ENCODE results near the gene SMYD3.

SMYD3 gene

DNA sequence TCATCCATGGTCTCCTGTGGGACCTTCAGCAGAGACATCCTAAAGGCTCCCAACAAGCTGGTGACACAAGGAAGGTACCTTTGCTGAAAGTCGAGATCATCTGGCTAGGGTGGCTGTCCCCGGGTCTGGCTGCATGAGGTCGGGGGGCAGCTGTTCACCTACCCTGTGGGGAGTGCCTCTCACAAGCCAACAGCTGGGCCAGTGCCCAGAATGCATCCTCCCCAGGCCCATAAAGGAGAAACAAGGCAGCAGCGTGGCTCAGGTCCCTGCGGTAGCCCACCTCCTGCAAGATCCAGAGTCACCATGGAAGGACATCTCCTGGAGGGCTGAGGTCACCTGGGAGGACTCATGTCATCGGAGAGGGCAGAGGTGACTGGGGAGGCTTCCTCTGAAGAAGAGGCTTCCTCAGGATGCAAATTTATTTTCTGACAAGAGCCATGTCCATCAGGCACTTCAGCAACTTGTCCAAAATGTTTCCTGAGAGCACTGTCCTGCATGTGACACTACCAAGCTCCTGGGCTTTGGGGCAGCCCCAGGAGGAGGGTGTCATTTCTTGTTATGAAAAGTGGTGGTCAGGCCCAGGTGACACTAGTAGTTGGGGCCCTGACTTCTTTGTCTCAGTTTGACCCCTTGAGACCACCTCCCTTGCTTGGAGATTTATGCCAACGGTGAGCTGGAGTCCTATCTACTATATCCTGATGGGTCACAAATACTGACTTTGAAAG lies 6.7 kb upstream of the SMYD3 start:
- no peak for DNase-seq

DNA sequence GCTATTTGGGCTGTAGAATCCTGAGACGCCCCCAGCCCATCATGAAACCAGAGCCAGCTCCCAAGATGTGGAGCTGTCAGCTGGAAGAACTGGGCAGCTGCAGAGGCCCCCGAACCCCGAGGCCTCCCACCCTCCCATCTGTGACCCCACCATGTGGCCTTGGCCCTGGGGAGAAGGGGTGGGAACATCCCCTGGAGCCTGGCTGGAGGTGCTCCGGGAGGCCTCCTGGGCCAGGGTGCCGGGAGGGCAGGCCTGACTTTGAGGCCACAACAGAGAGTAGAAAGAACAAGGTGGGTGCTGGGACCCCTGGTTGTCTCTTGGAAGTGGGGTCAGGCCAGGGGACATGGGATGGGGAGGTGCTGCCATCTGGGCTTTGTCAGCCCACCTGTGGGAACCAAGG lies 6.0 kb upstream of the SMYD3 start:
- DNase-seq, result no peak

- DNase-seq, result no peak
These were observed 5.6 kb upstream of the SMYD3 start for GRCh38 chr1:246512635-246513034.

GRCh38 chr1:246512230-246512629 lies 5.2 kb upstream of the SMYD3 start:
- DNase-seq, result no peak

DNA sequence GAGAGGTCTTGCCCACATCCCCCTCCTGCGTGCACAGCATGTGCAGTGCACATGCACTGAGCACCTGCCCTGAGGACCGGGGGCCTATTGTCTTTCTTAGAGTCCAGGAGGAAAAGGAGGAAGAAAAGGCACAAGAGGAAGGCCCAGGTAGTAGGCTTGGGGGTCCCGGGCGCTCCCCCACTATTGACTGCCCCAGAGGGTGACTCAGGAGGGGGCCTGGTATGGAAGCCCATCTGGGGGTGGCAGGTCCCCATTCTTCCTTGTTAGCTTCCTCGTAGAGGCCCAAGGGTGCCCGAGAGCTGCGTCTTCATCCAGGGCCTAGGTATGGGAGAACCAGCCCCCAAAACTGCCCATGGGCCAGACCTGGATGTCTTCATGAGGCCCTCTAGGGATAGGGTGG lies 4.1 kb upstream of the SMYD3 start:
- no peak for DNase-seq

GRCh38 chr1:246510147-246511030 lies 3.3 kb upstream of the SMYD3 start:
- DNase-seq, result no peak

GRCh38 chr1:246508897-246509688 lies 2.0 kb upstream of the SMYD3 start:
- DNase-seq, result peak; percentile 25

GRCh38 chr1:246506367-246506673 lies 759 bp downstream of the SMYD3 start:
- DNase-seq, result peak; percentile 39

- peak; percentile 71 for DNase-seq
These were observed 3.7 kb downstream of the SMYD3 start for GRCh38 chr1:246503341-246503740.

GRCh38 chr1:246497331-246497915 lies 9.7 kb downstream of the SMYD3 start:
- peak; percentile 83 for DNase-seq

GRCh38 chr1:246492611-246493245 lies 14.4 kb downstream of the SMYD3 start:
- peak; percentile 85 for DNase-seq

DNA sequence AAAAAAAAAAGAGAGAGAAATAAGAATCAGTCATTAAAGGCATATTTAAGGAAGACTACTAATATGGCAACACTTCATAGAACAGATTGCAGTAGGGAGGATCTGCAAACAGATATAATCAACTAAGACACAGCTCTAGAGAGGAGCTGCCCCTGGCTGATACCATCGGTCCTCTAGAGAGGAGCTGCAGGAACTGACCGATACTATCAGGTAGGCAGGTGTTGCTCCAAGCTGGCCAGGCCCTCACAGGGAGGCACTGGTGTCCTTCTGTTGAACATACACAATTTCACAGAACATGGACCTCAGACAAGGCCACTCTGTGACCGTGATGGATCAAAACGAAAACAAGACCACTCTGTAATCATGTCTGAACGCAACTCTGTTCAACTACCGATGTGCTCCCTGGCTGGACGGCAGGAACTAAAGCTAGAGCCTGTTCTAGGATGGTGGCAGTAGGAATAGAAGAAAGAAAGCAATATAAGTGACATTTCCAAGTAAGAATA lies 15.5 kb downstream of the SMYD3 start:
- no peak for DNase-seq

DNA sequence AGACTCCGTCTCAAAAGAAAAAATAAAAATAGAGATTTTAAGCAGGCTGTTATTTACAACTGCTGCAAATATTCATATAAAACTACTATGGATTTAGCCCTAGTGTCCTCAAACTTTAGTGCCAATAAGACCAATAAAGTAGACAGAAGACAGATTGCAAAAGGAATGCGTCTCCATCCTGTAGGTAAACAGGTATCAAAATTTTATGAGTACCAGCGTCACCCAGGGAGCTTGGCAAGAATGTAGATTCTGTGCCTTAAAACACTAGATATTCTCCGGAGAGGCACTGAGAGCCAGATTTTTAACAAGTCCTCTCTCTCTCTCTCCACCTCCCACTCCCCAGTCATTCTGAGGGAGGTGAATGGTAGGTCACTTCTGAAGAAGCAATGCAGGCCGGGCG lies 18.4 kb downstream of the SMYD3 start:
- no peak for DNase-seq

GRCh38 chr1:246483569-246483933 lies 23.5 kb downstream of the SMYD3 start:
- no peak for DNase-seq

DNA sequence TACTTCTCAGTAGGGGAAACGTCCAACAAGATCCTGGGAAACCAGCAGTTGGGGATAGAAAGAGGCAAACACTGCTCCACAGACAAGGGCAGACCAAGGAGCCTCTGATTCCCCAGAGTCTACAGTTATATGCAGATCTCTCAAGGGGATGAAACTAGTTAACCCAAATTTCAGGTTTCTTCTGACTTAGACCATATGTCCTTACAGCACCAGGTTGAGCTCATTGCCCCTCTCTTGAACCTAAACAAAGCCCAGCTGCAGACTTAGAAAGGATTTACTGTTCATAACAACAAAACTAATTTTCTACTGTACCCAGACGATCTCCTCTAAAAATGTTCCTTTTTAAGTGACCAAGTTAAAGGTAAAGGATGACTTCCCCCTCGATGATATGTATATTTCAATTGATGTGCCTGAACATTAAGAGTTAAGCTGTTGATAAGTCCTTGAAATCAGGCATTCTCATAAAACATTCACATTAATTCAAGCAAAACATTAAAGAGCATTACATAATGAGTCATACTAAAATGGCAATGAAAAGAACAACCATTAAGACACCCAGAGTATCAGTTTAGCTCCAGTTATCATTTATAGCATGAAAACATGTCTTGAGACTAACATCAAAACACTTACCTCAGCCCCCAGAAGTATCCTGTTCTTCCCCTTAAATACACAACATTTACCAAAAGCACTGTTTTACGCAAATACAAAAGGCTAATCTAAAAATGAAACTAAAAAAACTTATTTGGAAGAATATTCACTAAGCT lies 24.1 kb downstream of the SMYD3 start:
- DNase-seq, result no peak

GRCh38 chr1:246479061-246479460 lies 28.0 kb downstream of the SMYD3 start:
- no peak for DNase-seq

GRCh38 chr1:246477634-246478033 lies 29.4 kb downstream of the SMYD3 start:
- DNase-seq, result no peak

DNA sequence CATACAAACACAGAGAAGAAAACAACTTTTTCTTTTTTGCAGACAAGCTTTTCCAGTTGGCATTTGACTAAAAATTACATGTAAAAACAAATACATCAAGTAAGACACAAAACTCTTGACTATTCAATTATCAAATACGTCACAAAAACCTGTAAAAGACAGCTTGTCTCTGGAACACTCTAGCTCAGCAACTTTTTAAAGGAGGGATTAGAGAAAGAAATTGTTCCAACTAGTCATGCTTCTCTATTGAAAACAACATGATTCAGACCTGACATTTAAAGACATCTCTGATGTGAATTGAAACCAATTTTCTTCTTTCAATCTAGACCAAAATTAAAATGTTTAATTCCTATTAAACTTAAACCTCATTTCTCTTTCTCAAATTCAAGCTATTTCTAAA lies 30.3 kb downstream of the SMYD3 start:
- DNase-seq, result no peak

- no peak for DNase-seq
These were observed 35.4 kb downstream of the SMYD3 start for GRCh38 chr1:246471688-246472087.

- no peak for DNase-seq
These were observed 36.5 kb downstream of the SMYD3 start for GRCh38 chr1:246470585-246470984.

- DNase-seq, result no peak
These were observed 44.1 kb downstream of the SMYD3 start for GRCh38 chr1:246462986-246463385.

GRCh38 chr1:246460406-246460805 lies 46.7 kb downstream of the SMYD3 start:
- no peak for DNase-seq

Measured in DMS53 (cell line).